Stimulated activated CD4-positive, alpha-beta T cell treated with anti-CD3 and anti-CD28 coated beads, Interleukin-15, amount 100 ng/mL, for 24 hours (primary cell): ENCODE measurements around the gene ACLY.
"Not testable (repeated sequence)": the region's sequence is repeated elsewhere in the genome, so short reads cannot be mapped to it uniquely, and the experiment has no call there.

Experiments
- DNase-seq: peaks from one replicate; pipeline ENCODE4 v3.0.0-alpha.2; 2020

The ACLY gene

DNA sequence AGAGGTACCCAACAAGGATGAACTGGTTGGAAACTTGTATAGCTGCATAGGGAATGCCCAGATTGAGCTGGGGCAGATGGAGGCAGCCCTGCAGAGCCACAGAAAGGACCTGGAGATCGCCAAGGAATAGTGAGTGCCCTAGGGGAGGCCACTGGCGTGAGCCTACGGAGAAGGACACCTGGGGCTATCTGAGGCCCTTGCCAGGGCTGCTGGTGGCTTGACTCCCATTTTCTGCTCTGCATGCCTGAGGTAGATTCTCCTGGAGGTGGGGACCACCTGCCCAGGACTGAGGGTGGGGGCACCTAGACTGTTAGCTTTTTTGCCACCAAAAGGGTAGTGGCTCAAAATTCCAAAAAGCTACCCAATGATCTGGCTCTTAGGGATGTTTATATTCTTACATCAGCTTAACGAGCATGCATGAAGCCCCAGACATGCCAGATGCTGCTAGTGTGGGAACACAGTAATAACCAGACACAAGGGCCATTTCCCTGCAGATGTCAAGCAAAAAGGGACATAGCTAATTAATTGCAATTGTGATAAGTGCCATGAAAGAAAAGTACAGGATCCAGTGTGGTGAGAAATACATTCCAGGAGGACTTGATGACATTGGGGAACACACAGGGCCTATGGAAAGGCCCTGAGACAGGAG, 20.4 kb upstream of the ACLY start:
- no peak for DNase-seq

DNA sequence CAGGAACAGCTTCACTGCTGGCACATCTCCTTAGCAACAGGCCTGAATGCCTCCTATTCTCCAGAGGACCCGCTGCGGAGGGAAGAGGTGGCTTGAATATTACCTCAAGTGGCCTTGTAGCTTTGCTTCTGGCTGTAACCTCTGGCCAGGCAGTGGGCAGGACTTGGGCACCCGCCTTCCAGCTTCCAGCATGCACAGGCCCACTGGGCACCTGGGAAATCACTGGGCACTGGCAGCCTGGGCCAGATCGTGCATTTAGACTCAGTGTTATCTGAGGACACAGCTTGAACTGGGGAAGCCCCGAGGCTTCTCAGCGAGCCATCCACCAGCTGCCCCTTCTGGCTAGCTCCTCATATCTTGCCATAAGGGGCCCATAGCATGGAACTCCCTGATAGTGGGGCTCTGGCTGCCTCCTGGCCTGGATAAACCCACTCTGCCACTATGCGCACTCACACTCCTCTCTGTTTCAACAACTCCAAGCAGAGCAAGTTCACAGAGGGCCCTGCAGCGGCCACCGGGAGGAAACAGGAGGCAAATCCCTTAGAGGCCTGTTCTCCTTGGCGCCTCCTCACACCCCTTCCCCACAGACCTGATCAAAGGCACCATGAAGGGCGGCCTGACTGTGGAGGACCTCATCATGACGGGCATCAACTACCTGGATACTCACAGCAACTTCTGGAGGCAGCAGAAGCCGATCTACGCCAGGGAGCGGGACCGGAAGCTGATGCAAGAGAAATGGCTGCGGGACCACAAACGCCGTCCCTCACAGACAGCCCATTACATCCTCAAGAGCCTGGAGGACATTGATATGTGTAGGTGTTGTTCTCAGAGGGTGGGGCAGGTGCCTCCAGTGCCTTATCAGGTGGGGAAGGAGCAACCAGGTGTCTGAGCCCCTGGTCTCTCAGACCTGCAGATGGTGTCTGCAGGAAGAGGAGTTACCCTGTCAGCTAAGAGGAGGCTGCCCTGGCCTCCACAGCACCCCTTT, 19.5 kb upstream of the ACLY start:
- no peak for DNase-seq

DNA sequence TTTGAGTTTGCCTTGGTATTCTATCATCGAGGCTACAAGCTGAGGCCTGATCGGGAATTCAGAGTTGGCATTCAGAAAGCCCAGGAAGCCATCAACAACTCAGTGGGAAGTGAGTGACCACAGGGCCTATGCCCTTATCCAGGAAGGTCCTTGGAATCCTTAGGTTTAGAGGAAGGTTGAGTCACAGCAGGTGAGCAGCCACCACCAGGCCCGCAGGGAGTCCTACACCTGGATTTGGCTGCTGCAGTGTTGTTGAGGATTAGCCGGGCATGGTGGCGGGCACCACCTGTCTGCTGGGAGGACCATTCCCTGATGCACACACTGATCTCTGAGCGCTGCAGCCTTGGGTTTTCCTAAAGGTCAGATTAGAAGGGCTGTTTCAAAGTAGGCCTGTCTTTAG, 16.9 kb upstream of the ACLY start:
- no peak for DNase-seq

DNA sequence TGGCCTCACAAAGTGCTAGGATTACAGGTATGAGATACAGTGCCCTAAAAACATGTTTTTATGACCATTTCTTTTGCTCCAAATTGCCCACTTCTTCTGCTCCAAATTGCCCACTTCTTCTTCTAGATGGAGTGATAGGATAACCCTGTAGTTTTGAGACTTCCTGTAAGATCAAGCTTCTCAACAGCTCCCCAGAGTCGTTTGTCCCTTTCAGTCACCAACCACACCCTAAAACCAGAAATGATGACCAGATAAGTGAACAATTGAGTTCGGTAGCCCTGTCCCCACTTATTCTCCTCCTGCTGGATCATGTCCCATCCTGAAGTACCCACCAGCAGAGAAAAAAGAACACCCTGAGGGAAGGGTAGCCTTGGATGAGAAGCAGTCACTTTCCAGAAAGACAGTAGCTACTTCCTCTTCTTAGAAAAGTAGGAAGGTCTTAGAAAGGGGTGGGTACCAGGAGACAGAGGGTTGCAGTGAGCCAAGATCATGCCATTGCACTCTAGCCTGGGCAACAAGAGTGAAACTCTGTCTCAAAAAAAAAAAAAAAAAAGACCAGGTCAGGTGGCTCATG, 14.2 kb upstream of the ACLY start:
- DNase-seq = no peak

DNA sequence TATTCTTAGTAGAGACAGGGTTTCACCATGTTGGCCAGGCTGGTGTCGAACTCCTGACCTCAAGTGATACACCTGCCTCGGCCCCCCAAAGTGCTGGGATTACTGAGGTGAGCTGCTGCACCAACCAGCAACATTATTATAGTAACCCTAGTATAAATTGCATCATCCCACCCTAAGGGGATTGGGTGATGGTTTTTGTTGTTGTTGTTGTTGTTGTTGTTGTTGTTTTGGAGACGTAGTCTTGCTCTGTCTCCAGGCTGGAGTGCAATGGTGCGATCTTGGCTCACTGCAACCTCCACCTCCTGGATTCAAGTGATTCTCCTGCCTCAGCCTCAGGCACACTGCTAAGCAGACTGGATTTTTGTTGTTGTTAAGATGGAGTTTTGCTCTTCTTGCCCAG, 13.0 kb upstream of the ACLY start:
- DNase-seq = not testable (repeated sequence)

DNA sequence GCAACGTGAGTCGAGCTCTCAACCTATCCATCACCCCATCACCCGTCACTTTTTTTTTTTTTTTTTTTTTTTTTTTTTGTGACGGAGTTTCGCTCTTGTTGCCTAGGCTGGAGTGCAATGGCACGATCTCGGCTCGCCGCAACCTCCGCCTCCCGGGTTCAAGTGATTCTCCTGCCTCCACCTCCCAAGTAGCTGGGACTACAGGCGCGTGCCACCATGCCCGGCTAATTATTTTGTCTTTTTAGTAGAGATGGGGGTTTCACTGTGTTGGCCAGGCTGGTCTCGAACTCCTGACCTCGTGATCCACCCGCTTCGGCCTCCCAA, 12.0 kb upstream of the ACLY start:
- not testable (repeated sequence) for DNase-seq

DNA sequence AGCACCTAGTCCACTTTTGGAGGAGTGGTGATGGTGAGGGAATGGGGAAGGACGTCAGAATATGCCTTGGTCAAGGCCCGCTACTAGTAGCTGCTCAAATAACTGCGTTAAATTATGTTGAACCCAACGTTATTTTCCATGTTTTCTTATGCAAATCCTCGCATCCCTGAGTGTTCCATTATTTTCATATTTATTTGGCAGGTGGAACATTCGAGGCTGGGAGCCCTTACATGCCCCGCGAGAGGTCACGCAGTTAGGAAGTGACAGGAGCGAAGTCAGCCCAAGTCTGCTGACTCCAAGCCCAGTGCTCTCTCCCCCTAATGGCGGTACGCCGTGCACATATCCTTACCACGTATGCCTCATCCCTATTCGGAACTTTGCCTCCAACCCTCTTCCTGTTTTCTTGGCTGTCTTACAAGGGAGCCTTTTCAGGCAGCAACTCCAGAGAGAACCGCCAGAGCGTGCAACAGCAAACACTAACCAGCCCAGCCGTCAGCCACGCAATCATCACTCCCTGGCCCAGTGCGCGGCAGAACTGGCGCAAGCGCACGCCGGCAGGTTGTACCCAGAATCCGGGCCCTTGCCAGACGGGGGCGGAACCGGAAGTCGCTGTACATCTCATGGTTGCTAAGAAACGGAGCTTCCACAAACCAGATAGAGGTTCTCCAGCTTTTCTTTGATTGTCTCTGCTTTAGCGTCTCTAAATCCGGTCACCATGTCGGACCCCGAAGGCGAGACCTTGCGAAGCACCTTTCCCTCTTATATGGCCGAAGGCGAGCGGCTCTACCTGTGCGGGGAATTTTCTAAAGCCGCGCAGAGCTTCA, 11.5 kb upstream of the ACLY start, which contains the start of gene ODAD4:
TSS of gene ODAD4 (plus strand) at position 609 of the 824 bp plus-strand sequence. CDS start at position 716, 107 bp downstream.
- DNase-seq = peak; percentile 98

DNA sequence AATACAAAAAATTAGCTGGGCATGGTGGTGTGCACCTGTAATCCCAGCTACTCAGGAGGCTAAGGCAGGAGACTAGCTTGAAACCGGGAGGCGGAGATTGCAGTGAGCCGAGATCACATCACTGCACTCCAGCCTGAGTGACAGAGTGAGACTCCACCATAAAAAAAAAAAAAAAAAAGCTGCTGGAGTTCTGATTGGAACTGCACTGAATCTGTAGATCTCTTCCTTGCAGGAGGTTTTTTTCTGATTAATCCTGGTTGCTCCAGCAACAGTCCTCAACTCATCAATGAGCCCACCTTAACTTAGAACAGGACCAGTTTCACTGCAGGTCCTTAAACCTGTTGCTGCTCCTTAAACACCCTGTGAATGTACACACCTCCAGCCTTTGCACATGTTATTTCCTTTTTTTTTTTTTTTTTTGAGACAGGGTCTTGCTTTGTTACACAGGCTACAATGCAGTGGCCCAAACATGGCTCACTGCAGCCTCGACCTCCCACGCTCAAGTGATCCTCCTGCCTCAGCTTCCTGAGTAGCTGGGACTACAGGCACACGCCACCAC, 10.0 kb upstream of the ACLY start:
- DNase-seq = peak; percentile 20

DNA sequence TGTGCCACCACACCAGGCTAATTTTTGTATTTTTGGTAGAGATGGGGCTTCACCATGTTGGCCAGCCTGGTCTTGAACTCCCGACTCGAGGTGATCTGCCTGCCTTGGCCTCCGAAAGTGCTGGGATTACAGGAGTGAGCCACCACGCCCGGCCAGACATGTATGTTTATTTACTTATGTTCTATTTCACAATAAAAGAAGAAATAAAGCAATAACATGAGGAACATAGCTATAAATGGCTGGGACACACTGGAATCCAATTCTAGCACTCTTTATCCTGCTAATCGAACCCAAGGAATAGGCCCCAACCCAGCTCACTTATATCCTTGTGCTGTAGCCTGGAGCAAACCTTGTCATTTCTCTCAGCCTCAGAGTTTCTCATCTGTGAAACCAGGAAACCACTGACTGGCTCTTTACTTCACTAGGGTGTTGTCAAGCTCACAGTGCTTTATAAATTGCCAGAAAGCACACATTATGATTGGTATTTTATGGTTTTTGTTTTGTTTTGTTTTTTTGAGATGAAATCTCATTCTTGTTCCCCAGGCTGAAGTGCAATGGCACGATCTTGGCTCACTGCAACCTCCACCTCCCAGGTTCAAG, 7.3 kb upstream of the ACLY start:
- no peak for DNase-seq

DNA sequence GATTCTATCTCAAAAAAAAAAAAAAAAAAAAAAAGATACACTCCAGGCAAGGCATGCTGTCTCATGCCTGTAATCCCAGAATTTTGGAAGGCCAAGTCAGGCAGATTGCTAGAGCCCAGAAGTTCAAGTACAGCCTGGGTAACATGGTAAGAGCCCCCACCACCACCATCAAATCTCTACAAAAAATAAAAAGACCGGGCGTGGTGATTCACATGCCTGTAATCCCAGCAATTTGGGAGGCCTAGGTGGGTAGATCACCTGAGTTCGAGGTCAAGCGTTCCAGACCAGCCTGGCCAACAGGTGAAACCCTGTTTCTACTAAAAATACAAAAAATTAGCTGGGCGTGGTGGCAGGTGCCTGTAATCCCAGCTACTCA, 1.8 kb upstream of the ACLY start:
- no peak for DNase-seq

DNA sequence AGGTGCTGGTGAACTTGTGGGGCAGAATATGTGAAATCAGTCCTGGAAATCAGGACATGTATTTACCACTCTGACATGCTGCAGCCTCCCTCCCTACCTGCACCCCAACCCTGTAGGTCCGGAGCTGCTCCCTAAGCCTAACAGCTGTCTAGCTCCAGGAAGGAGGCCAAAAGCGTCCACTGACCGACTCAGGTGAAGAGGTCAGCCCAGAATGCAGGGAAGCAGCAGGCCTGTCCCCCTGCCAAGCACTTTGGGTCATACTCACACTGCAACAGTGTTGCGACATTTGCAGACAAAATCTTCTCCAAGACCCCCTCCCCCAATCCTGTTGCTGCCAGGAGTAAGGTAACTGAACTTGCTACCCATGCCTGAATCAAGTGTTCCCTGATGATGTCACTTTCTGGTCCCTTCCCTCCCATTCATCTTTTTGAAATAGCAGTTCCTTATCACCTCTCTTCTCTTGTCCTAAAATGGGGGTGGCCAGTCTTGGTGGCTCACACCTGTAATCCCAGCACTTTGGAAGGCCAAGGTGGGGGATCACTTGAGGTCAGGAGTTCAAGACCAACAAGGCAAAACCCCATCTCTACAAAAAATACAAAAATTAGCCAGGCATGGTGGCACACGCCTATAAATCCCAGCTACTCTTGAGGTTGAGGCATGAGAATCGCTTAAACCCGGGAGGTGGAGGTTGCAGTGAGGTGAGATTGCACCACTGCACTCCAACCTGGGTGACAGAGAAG, 1.3 kb upstream of the ACLY start:
- DNase-seq = no peak

DNA sequence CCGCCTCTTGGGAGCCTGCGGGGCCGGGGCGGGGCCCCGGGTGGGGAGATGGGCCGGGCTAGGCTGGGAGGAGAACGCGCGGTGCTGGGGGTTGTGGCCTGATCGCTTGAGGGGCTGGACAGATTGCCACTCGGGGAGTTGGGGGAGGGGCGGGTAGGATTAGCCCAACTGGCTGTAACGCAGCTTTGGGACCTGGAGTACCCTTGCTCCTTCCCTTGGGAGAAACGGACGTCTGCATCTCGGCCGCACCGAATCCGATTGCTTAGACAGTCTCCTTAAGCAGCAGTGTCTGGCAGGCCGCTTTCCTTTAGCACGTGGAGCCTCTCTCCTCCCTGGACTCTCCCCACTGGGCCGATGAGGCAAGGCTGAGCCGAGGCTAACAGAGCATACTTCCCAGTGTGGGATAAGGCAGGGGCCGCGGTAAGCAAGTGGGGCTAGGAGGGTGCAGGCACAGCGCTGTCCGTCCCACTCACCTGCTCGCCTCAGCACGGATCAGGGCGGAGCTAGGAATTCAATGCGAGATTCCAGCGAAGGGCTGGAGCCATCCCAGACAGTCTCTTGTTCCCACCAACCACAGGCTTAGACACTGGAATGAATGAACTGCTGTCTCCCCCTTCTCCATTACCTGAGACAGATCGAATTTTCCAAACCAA, 540 bp upstream of the ACLY start:
- no peak for DNase-seq

DNA sequence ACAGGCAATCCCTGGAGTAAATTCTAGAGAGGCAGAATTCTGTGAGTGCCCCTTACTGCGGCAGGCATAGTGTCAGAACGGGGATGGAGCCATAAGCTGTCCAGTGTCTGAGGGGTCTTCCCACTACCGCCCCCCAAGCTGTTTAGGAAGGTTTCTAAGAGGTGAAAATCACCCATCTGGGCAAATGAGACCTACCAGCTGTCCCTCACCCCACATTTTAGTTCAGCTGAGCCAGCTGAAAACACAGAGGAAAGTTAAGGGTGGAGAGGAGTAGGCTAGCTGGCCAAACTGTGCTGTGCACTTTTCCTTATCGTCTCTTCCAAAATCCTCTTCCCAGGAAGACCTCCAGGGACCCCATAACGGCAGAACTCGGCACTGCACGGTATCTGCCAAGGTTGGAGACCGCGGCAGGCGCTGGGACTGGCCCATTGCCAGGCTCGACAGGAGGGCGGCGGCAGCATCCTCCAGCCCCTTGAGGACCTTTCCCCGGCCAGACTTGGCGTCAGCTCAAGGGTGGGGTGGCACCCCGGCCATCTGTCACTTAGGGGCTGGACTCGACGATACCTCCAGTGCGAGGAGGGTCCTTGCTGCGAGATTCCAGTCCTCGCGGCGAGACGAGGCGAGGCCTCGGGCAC, 955 bp downstream of the ACLY start:
- peak; percentile 64 for DNase-seq

DNA sequence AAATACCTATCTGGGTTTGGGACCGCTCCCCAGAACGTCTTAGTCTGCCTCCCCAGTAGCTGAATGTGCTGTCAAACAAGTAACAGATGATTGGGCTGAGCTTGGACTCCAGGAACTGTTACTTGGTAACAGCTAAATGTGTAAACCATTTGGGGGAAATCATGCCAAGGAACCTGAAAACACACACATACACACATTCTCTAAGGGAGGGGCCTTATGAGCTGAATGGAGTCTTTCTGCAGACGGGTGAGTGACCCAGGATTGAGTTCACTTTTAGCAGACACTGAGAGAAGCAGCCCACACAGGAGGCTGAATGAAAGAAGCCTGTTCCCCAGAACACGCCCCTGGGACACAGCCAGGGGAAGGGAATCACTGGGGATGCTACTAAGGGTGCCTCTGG, 1.6 kb downstream of the ACLY start:
- DNase-seq = no peak

DNA sequence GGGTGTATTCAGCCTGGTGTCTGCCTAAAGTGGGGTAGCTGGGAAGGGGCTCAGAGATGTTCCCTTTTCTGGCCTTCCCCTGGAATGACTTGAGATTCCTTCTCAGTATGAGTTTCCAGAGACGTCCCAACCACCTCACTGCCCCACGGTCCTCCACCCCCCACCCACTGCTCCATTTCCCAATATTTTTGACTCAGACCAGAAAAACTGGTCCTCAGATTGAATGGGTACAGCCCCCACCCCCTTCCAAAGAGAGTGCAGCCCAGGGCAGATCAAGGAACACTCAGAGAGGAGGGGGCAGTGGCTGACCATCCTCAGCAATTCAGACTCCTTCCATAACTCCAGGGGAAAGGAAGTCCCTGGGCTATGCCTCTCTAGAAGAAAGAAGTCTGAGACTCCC, 3.2 kb downstream of the ACLY start:
- no peak for DNase-seq

DNA sequence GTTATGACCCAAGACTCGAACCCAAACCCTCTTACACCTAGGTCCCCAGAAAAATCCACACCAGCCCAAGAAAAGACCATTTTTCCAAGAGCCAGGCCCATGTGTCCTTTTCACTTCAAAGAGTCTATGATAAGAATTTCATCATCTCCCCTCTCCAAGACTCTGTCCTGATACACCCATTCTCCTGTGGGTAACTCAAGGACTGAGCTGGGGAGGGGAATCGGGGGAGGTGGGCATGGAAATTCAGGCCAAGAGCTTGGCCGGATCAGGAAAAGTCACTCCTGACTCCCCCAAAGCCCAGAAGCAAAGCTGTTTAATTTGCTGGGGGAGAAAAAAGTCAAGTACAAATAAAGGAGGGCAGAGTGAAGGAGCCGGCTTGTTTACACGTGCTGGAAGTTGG, 3.7 kb downstream of the ACLY start:
- DNase-seq = no peak

DNA sequence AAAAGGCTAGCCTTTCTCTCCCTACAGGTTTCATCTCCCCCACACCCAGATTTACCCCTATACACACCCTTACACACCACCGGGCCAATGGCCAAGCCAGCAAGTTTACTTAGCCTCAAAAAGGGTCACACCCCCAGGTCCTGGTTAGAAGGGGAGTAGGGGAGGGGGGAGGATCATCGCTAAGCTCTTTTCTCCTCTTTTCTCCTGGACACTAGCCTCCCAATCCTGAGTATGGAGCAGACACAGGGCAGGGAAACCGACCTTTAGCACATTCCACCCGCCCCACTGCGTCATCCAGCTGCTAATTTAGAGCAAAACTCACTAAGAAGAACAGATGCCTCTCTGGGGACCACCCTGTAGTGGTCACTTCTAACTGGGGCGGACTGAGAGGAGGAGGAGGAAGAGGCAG, 4.4 kb downstream of the ACLY start:
- no peak for DNase-seq

DNA sequence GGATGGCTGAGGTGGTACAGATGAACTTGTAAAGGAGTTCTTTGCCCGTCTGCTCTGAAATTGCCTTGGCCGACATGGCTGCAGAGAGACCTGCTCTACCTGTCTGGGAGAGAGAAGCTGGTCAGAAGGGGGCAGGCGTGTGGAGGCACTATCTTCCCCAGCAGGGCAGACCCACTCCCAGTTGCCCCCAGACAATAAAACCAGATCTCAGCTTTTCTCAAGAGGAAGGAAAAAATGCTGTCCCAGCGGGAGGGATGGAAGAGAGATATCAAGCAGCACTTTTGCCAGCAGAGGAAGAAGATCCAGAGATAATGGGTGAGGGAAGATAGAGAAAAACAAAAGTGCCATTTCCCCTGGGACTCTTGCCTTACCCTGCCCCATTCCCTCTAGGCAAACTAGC, 5.0 kb downstream of the ACLY start:
- no peak for DNase-seq

DNA sequence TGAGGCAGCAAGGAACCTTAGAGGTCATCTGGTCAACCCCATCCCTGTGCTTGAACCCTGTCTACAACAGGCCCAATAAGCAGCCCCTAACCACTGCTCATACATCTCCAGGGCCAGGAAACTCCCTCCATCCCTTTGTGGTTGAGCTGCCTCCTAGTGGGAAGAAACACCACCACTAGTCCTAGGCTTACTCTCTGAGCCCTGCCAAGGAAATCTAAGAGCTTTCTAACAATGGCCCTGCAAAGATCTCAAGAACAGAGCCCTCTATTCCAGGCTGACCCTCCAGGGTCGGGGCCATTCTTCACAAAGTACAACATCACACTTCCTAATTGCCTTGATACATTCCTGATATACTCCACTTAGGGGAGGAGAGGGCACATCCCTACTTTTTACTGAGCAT, 5.8 kb downstream of the ACLY start:
- DNase-seq = no peak

DNA sequence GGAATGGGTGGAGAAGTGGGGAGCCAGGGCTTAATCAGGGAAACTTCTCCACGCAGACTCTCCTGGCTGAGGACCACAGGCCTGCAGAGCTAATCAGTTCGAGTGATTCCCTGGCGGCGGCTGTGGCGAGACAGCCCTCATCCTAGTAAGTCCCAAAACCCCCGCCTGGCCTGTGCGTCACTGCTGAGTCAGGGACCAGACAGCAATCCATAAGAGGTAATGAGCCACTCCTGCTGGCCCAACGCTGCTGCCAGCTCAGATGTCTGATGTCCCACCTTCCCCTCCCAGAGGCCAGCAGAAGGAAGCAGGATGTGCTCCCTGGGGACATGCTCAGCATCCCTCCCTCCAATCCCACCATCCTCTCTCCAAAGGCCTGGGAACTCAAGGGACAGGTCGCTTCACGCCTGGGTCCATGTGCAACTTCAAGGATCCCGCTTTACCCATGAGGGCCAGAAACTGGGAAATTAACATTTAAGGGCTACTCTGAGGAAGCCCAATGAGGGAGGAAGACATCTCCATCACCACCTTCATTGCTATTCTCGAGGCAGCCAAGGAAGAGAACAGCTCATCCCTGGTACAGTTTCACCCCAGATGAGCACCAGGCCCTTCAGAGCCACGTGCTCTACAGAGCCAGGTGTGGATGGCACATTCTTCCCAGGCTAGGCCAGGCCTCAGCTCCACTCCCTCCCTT, 7.9 kb downstream of the ACLY start:
- DNase-seq = no peak
